ENCODE measurements around the gene RANBP17.

RANBP17 gene

GRCh38 chr5:170844651-170845050, 17.2 kb upstream of the RANBP17 start:
- Histone ChIP-seq H3K27me3 (ENCODE audit: control insufficient read depth, insufficient read depth, low read length) (no peaks in the 10 kb centered on the region), H3K36me3 (ENCODE audit: control insufficient read depth, insufficient read depth, low read length) (no peaks in the 10 kb centered on the region), H3K4me1 (ENCODE audit: control insufficient read depth, insufficient read depth, low read length) (no peaks in the 10 kb centered on the region), H3K9me3 (ENCODE audit: control insufficient read depth, insufficient read depth, low read length) (no peaks in the 10 kb centered on the region), H3K27ac (ENCODE audit: low read length) (no peak overlapping the region), H3K4me3 (ENCODE audit: low read length) (no peak overlapping the region)
- no peak for DNase-seq (ENCODE audit: low read depth, low spot score)
- no CpG with 5 or more reads among the region's 2 CpGs for WGBS (ENCODE audit: insufficient coverage, insufficient read length)

GRCh38 chr5:170846416-170846815, 15.4 kb upstream of the RANBP17 start:
- Histone ChIP-seq H3K9me3 (ENCODE audit: control insufficient read depth, insufficient read depth, low read length) (no peaks in the 10 kb centered on the region), H3K27ac (ENCODE audit: low read length) (no peak overlapping the region), H3K36me3 (ENCODE audit: control insufficient read depth, insufficient read depth, low read length) (no peaks in the 10 kb centered on the region), H3K4me1 (ENCODE audit: control insufficient read depth, insufficient read depth, low read length) (no peaks in the 10 kb centered on the region), H3K4me3 (ENCODE audit: low read length) (no peak overlapping the region), H3K27me3 (ENCODE audit: control insufficient read depth, insufficient read depth, low read length) (no peaks in the 10 kb centered on the region)
- DNase-seq (ENCODE audit: low read depth, low spot score), result no peak

- no peaks in the 10 kb centered on the region for H3K4me1 ChIP-seq (ENCODE audit: control insufficient read depth, insufficient read depth, low read length)
- H3K27ac ChIP-seq (ENCODE audit: low read length), result no peak overlapping the region
- no peaks in the 10 kb centered on the region for H3K27me3 ChIP-seq (ENCODE audit: control insufficient read depth, insufficient read depth, low read length)
- no peak for DNase-seq (ENCODE audit: low read depth, low spot score)
- H3K4me3 ChIP-seq (ENCODE audit: low read length), result no peak overlapping the region
- no peaks in the 10 kb centered on the region for H3K36me3 ChIP-seq (ENCODE audit: control insufficient read depth, insufficient read depth, low read length)
- no peaks in the 10 kb centered on the region for H3K9me3 ChIP-seq (ENCODE audit: control insufficient read depth, insufficient read depth, low read length)
Observed at GRCh38 chr5:170846846-170847245, 15.0 kb upstream of the RANBP17 start.

- H3K27me3 ChIP-seq (ENCODE audit: control insufficient read depth, insufficient read depth, low read length), result no peaks in the 10 kb centered on the region
- H3K36me3 ChIP-seq (ENCODE audit: control insufficient read depth, insufficient read depth, low read length), result no peaks in the 10 kb centered on the region
- H3K4me1 ChIP-seq (ENCODE audit: control insufficient read depth, insufficient read depth, low read length), result no peaks in the 10 kb centered on the region
- H3K4me3 ChIP-seq (ENCODE audit: low read length), result no peak overlapping the region
- WGBS (ENCODE audit: insufficient coverage, insufficient read length), result no CpG with 5 or more reads among the region's 5 CpGs
- H3K27ac ChIP-seq (ENCODE audit: low read length), result no peak overlapping the region
- no peak for DNase-seq (ENCODE audit: low read depth, low spot score)
- H3K9me3 ChIP-seq (ENCODE audit: control insufficient read depth, insufficient read depth, low read length), result no peaks in the 10 kb centered on the region
Observed at GRCh38 chr5:170848033-170848432, 13.8 kb upstream of the RANBP17 start.

- no peak overlapping the region for H3K4me3 ChIP-seq (ENCODE audit: low read length)
- no peaks in the 10 kb centered on the region for H3K36me3 ChIP-seq (ENCODE audit: control insufficient read depth, insufficient read depth, low read length)
- no peaks in the 10 kb centered on the region for H3K4me1 ChIP-seq (ENCODE audit: control insufficient read depth, insufficient read depth, low read length)
- no peaks in the 10 kb centered on the region for H3K27me3 ChIP-seq (ENCODE audit: control insufficient read depth, insufficient read depth, low read length)
- H3K9me3 ChIP-seq (ENCODE audit: control insufficient read depth, insufficient read depth, low read length), result no peaks in the 10 kb centered on the region
- DNase-seq (ENCODE audit: low read depth, low spot score), result no peak
- H3K27ac ChIP-seq (ENCODE audit: low read length), result no peak overlapping the region
- WGBS (ENCODE audit: insufficient coverage, insufficient read length), result no CpG with 5 or more reads among the region's 2 CpGs
Observed at GRCh38 chr5:170849374-170849773, 12.4 kb upstream of the RANBP17 start.

- Histone ChIP-seq H3K4me1 (ENCODE audit: control insufficient read depth, insufficient read depth, low read length) (no peaks in the 10 kb centered on the region), H3K4me3 (ENCODE audit: low read length) (no peak overlapping the region), H3K27me3 (ENCODE audit: control insufficient read depth, insufficient read depth, low read length) (no peaks in the 10 kb centered on the region), H3K27ac (ENCODE audit: low read length) (no peak overlapping the region), H3K9me3 (ENCODE audit: control insufficient read depth, insufficient read depth, low read length) (no peaks in the 10 kb centered on the region), H3K36me3 (ENCODE audit: control insufficient read depth, insufficient read depth, low read length) (no peaks in the 10 kb centered on the region)
- no peak for DNase-seq (ENCODE audit: low read depth, low spot score)
- no CpG with 5 or more reads among the region's 6 CpGs for WGBS (ENCODE audit: insufficient coverage, insufficient read length)
Observed at GRCh38 chr5:170854566-170854965, 7.3 kb upstream of the RANBP17 start.

- Histone ChIP-seq H3K9me3 (ENCODE audit: control insufficient read depth, insufficient read depth, low read length) (no peaks in the 10 kb centered on the region; the same call in 1 of the 2 replicates), H3K27me3 (ENCODE audit: control insufficient read depth, insufficient read depth, low read length) (no peaks in the 10 kb centered on the region), H3K27ac (ENCODE audit: low read length) (no peak overlapping the region), H3K4me1 (ENCODE audit: control insufficient read depth, insufficient read depth, low read length) (no peaks in the 10 kb centered on the region), H3K4me3 (ENCODE audit: low read length) (no peak overlapping the region), H3K36me3 (ENCODE audit: control insufficient read depth, insufficient read depth, low read length) (no peaks in the 10 kb centered on the region)
- no peak for DNase-seq (ENCODE audit: low read depth, low spot score)
- WGBS (ENCODE audit: insufficient coverage, insufficient read length), result no CpG with 5 or more reads among the region's 2 CpGs
Observed at GRCh38 chr5:170857066-170857465, 4.8 kb upstream of the RANBP17 start.

- Histone ChIP-seq H3K27ac (ENCODE audit: low read length) (no peak overlapping the region), H3K36me3 (ENCODE audit: control insufficient read depth, insufficient read depth, low read length) (no peaks in the 10 kb centered on the region), H3K27me3 (ENCODE audit: control insufficient read depth, insufficient read depth, low read length) (no peaks in the 10 kb centered on the region), H3K9me3 (ENCODE audit: control insufficient read depth, insufficient read depth, low read length) (no peaks in the 10 kb centered on the region; the same call in 1 of the 2 replicates), H3K4me1 (ENCODE audit: control insufficient read depth, insufficient read depth, low read length) (peaks cover 4% of the 10 kb centered on the region; the same call in 1 of the 2 replicates), H3K4me3 (ENCODE audit: low read length) (no peak overlapping the region)
- no peak for DNase-seq (ENCODE audit: low read depth, low spot score)
Observed at GRCh38 chr5:170860415-170860814, 1.4 kb upstream of the RANBP17 start.

- H3K27ac ChIP-seq (ENCODE audit: low read length), result no peak overlapping the region
- peaks cover 4% of the 10 kb centered on the region; the same call in 1 of the 2 replicates for H3K4me1 ChIP-seq (ENCODE audit: control insufficient read depth, insufficient read depth, low read length)
- no peak for DNase-seq (ENCODE audit: low read depth, low spot score)
- no peaks in the 10 kb centered on the region for H3K36me3 ChIP-seq (ENCODE audit: control insufficient read depth, insufficient read depth, low read length)
- H3K9me3 ChIP-seq (ENCODE audit: control insufficient read depth, insufficient read depth, low read length), result no peaks in the 10 kb centered on the region; the same call in 1 of the 2 replicates
- H3K27me3 ChIP-seq (ENCODE audit: control insufficient read depth, insufficient read depth, low read length), result no peaks in the 10 kb centered on the region
- H3K4me3 ChIP-seq (ENCODE audit: low read length), result no peak overlapping the region
- no CpG with 5 or more reads among the region's 5 CpGs for WGBS (ENCODE audit: insufficient coverage, insufficient read length)
Observed at GRCh38 chr5:170860818-170861666, 776 bp upstream of the RANBP17 start.

- no peaks in the 10 kb centered on the region; the same call in 1 of the 2 replicates for H3K9me3 ChIP-seq (ENCODE audit: control insufficient read depth, insufficient read depth, low read length)
- H3K27ac ChIP-seq (ENCODE audit: low read length), result no peak overlapping the region
- peaks cover 4% of the 10 kb centered on the region; the same call in 1 of the 2 replicates for H3K4me1 ChIP-seq (ENCODE audit: control insufficient read depth, insufficient read depth, low read length)
- WGBS (ENCODE audit: insufficient coverage, insufficient read length), result no CpG with 5 or more reads among the region's 26 CpGs
- no peaks in the 10 kb centered on the region for H3K36me3 ChIP-seq (ENCODE audit: control insufficient read depth, insufficient read depth, low read length)
- no peaks in the 10 kb centered on the region for H3K27me3 ChIP-seq (ENCODE audit: control insufficient read depth, insufficient read depth, low read length)
- no peak overlapping the region; the same call in 1 of the 2 replicates for H3K4me3 ChIP-seq (ENCODE audit: low read length)
- no peak for DNase-seq (ENCODE audit: low read depth, low spot score)
Observed at GRCh38 chr5:170861667-170861916, 226 bp upstream of the RANBP17 start.

- Histone ChIP-seq H3K36me3 (ENCODE audit: control insufficient read depth, insufficient read depth, low read length) (no peaks in the 10 kb centered on the region), H3K4me3 (ENCODE audit: low read length) (no peak overlapping the region), H3K27ac (ENCODE audit: low read length) (no peak overlapping the region), H3K4me1 (ENCODE audit: control insufficient read depth, insufficient read depth, low read length) (peaks cover 6% of the 10 kb centered on the region; the same call in 1 of the 2 replicates), H3K9me3 (ENCODE audit: control insufficient read depth, insufficient read depth, low read length) (no peaks in the 10 kb centered on the region; the same call in 1 of the 2 replicates), H3K27me3 (ENCODE audit: control insufficient read depth, insufficient read depth, low read length) (no peaks in the 10 kb centered on the region)
- DNase-seq (ENCODE audit: low read depth, low spot score), result no peak
- no CpG with 5 or more reads among the region's 3 CpGs for WGBS (ENCODE audit: insufficient coverage, insufficient read length)
Observed at GRCh38 chr5:170863646-170864045, 1.8 kb downstream of the RANBP17 start.
